ENCODE results near the gene BSG.

BSG gene

GRCh38 chr19:570937-571565 lies 1.3 kb upstream of the BSG start (continued):
- TF ChIP-seq ZBTB11 (tag by site-specific recombination; conservative IDR thresholded peaks at IDR 0.05; ENCODE audit: low read depth) (0 out of 2 replicates have a peak, but pooled peaks have one; percentile 14), HOXD13 (CRISPR knock-in tag; IDR thresholded peaks at IDR 0.05; ENCODE audit: borderline replicate concordance) (no peak), BCL6B (tag by site-specific recombination; IDR thresholded peaks at IDR 0.05) (no peak), ZNF311 (tag by site-specific recombination; IDR thresholded peaks at IDR 0.05; ENCODE audit: borderline replicate concordance) (no peak), ZNF792 (tag by site-specific recombination; IDR thresholded peaks at IDR 0.05) (no peak), ZXDB (tag by site-specific recombination; IDR thresholded peaks at IDR 0.05) (peak; percentile 63), ZNF529 (tag by site-specific recombination; IDR thresholded peaks at IDR 0.05; ENCODE audit: insufficient replicate concordance) (no peak), ZFP41 (tag by site-specific recombination; IDR thresholded peaks at IDR 0.05; ENCODE audit: borderline replicate concordance) (no peak), EGR2 (tag by site-specific recombination; IDR thresholded peaks at IDR 0.05; ENCODE audit: low read depth) (no peak; the same call in 1 of the 2 replicates), ZNF366 (tag by site-specific recombination; conservative IDR thresholded peaks at IDR 0.05) (0 out of 2 replicates have a peak, but pooled peaks have one; percentile 40), ZBTB49 (tag by site-specific recombination; IDR thresholded peaks at IDR 0.05; ENCODE audit: low read depth) (no peak), YY1 (tag by site-specific recombination; IDR thresholded peaks at IDR 0.05) (no peak; the same call in 1 of the 2 replicates), ZNF692 (tag by site-specific recombination; IDR thresholded peaks at IDR 0.05) (no peak), ZSCAN18 (tag by site-specific recombination; IDR thresholded peaks at IDR 0.05) (no peak), ZFP37 (tag by site-specific recombination; IDR thresholded peaks at IDR 0.05) (no peak), GFI1B (tag by site-specific recombination; IDR thresholded peaks at IDR 0.05) (no peak), ZBTB21 (tag by site-specific recombination; IDR thresholded peaks at IDR 0.05) (no peak), PRDM4 (tag by site-specific recombination; IDR thresholded peaks at IDR 0.05) (no peak), ZNF76 (tag by site-specific recombination; IDR thresholded peaks at IDR 0.05; ENCODE audit: borderline replicate concordance, low read depth) (peak; percentile 52; the same call in 1 of the 2 replicates), HIC1 (tag by site-specific recombination; IDR thresholded peaks at IDR 0.05) (peak; percentile 87)
